ENCODE measurements around the gene SLC25A12. TPM values are rescaled to one million over a fixed set of nuclear protein-coding genes. Genes with fewer than 3 reads are reported as not detected.

Gene SLC25A12
- polyA plus RNA-seq, 1 donor from 2014 or later = 122 TPM

- no peaks in the 10 kb centered on the region for H3K79me2 ChIP-seq (replicated peaks; ENCODE audit: insufficient read depth, low read length)
- H4K20me1 ChIP-seq (ENCODE audit: insufficient read depth) = no peaks in the 10 kb centered on the region
- no peaks in the 10 kb centered on the region for H3F3A ChIP-seq (ENCODE audit: insufficient read depth, low read length, poor library complexity, severe bottlenecking)
- H3K36me3 ChIP-seq (ENCODE audit: insufficient read depth, low read length) = peaks cover 2% of the 10 kb centered on the region
- H3K9me2 ChIP-seq (ENCODE audit: insufficient read depth, low read length) = no peaks in the 10 kb centered on the region
- H3K27ac ChIP-seq (ENCODE audit: low read length) = no peak overlapping the region
- no peaks in the 10 kb centered on the region for H3K9me3 ChIP-seq (ENCODE audit: low read length)
- H3K4me3 ChIP-seq (ENCODE audit: low read length) = no peak overlapping the region
- no peak overlapping the region for H3K4me2 ChIP-seq (ENCODE audit: low read length)
- no peak overlapping the region for H2AFZ ChIP-seq (ENCODE audit: low read depth, low read length)
- no peak overlapping the region for H3K9ac ChIP-seq (ENCODE audit: low read length)
- no peaks in the 10 kb centered on the region for H3K27me3 ChIP-seq (ENCODE audit: insufficient read depth, low read depth, low read length)
- TF ChIP-seq EZH2 (IDR thresholded peaks at IDR 0.05; ENCODE audit: borderline replicate concordance, insufficient read depth, low read length, poor library complexity, severe bottlenecking) (no peak), REST (IDR thresholded peaks at IDR 0.05; ENCODE audit: borderline replicate concordance) (no peak), CTCF (IDR thresholded peaks at IDR 0.05; ENCODE audit: poor library complexity, severe bottlenecking) (no peak), TAF1 (IDR thresholded peaks at IDR 0.05; ENCODE audit: low read depth) (no peak), POLR2AphosphoS5 (IDR thresholded peaks at IDR 0.05) (no peak), RAD21 (conservative IDR thresholded peaks at IDR 0.05) (no peak), EP300 (conservative IDR thresholded peaks at IDR 0.05; ENCODE audit: poor library complexity, severe bottlenecking) (no peak), MXI1 (conservative IDR thresholded peaks at IDR 0.05; ENCODE audit: poor library complexity, severe bottlenecking) (no peak), SMC3 (conservative IDR thresholded peaks at IDR 0.05; ENCODE audit: poor library complexity) (no peak)
Observed at GRCh38 chr2:171798156-171798820, 95.8 kb downstream of the SLC25A12 start.

- Histone ChIP-seq H3K36me3 (ENCODE audit: insufficient read depth, low read length) (peaks cover 8% of the 10 kb centered on the region), H3K4me2 (ENCODE audit: low read length) (no peak overlapping the region), H3K4me3 (ENCODE audit: low read length) (no peak overlapping the region), H3K9me2 (ENCODE audit: insufficient read depth, low read length) (no peaks in the 10 kb centered on the region), H3K27me3 (ENCODE audit: insufficient read depth, low read depth, low read length) (no peaks in the 10 kb centered on the region), H3K9ac (ENCODE audit: low read length) (no peak overlapping the region), H3K79me2 (replicated peaks; ENCODE audit: insufficient read depth, low read length) (no peaks in the 10 kb centered on the region), H3K27ac (ENCODE audit: low read length) (no peak overlapping the region), H3K9me3 (ENCODE audit: low read length) (no peaks in the 10 kb centered on the region), H4K20me1 (ENCODE audit: insufficient read depth) (no peaks in the 10 kb centered on the region), H2AFZ (ENCODE audit: low read depth, low read length) (no peak overlapping the region), H3F3A (ENCODE audit: insufficient read depth, low read length, poor library complexity, severe bottlenecking) (no peaks in the 10 kb centered on the region)
- TF ChIP-seq RAD21 (conservative IDR thresholded peaks at IDR 0.05) = no peak
- no peak for TF ChIP-seq TAF1 (IDR thresholded peaks at IDR 0.05; ENCODE audit: low read depth)
- no peak for TF ChIP-seq EP300 (conservative IDR thresholded peaks at IDR 0.05; ENCODE audit: poor library complexity, severe bottlenecking)
Observed at GRCh38 chr2:171794918-171795317, 99.1 kb downstream of the SLC25A12 start.

Measured in neural cell (in vitro differentiated cells).